Stimulated activated naive CD8-positive, alpha-beta T cell treated with anti-CD3 and anti-CD28 coated beads, Interleukin-15, Interleukin-2, amounts not matched to agents 100 U/mL and 50 U/mL, for 24 hours (primary cell): ENCODE measurements around the gene CATSPERZ.
"Not testable (repeated sequence)": the region's sequence is repeated elsewhere in the genome, so short reads cannot be mapped to it uniquely, and the experiment has no call there.

Experiments
- ATAC-seq: fragments of 150-1000 bp; cut with Tn5 transposase; one replicate; pipeline ENCODE4 v1.10.0; 2021
- DNase-seq: peaks from one replicate; pipeline ENCODE4 v3.0.0; 2021

Gene CATSPERZ

DNA sequence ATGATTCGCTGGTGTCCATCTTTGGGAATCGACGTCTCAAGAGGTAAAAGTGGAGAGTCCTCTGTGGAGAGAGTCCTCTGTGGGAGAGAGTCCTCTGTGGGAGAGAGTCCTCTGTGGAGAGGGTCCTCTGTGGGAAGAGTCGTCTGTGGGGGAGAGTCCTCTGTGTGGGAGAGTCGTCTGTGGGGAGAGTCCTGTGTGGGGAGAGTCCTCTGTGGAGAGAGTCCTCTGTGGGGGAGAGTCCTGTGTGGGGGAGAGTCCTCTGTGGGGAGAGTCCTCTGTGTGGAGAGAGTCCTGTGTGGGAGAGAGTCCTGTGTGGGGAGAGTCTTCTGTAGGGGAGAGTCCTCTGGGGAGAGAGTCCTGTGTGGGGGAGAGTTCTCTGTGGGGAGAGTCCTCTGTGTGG is 20.9 kb downstream of the CATSPERZ start:
- DNase-seq (no peak), ATAC-seq (no peak)

- DNase-seq: no peak
- ATAC-seq: no peak
Observed at GRCh38 chr11:64321533-64321932, 21.4 kb downstream of the CATSPERZ start.

DNA sequence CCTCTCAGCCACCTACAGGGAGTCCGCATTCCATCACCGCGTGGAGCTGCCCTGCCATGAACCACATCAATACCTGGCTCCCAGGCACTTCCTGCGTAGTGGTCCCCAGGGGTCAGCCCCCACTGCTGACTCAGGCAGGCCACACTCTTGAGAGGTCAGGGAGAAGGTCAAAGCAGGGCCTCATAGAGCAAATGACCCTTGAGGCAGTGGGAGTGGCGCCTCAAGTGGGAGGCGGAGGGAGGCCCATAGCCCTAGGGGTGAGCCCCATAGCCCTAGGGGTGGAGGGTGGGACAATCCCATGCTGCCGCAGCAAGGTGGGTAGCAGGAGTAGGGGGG is 22.7 kb downstream of the CATSPERZ start:
- no peak for ATAC-seq
- no peak for DNase-seq

- DNase-seq: no peak
- ATAC-seq: no peak
Observed at GRCh38 chr11:64323373-64323772, 23.2 kb downstream of the CATSPERZ start.

GRCh38 chr11:64323984-64324383 is 23.8 kb downstream of the CATSPERZ start:
- ATAC-seq: not testable (repeated sequence)

DNA sequence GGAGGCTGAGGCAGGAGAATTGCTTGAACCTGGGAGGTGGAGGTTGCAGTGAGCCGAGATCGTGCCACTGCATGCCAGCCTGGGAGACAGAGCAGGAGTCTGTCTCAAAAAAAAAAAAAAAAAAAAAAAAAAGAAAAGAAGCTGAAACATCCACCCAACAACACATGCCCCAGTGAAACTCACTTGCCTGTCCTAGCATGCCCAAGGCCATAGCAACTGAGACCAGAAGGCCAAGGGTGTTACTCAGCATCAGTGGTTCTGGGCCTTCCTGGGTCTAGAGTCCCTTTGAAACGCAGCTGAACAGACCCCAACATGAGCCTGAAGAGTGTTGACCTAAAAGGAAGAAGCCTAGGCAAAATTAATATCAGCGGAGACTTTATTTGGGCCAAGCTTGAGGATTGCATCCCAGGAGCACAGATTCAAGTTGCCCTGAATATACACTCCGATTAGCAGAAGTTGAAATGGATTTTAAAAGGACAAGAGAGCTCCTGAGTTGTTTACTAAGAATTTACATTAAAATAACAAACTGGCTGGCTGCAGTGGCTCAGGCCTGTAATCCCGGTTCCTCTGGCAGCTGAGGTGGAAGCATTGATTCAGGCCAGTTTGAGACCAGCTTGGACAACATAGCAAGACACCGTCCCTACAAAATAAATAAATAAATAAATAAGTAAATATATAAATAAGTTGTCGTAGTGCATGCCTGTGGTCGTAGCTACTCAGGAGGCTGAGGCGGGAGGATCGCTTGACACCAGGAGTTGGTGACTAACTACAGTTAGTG is 24.7 kb downstream of the CATSPERZ start:
- ATAC-seq (no peak), DNase-seq (no peak)

More at GRCh38 chr11:64323984-64324383, 23.8 kb downstream of the CATSPERZ start:
- not testable (repeated sequence) for DNase-seq

- ATAC-seq: no peak
- no peak for DNase-seq
Observed at GRCh38 chr11:64327375-64327774, 27.2 kb downstream of the CATSPERZ start.

DNA sequence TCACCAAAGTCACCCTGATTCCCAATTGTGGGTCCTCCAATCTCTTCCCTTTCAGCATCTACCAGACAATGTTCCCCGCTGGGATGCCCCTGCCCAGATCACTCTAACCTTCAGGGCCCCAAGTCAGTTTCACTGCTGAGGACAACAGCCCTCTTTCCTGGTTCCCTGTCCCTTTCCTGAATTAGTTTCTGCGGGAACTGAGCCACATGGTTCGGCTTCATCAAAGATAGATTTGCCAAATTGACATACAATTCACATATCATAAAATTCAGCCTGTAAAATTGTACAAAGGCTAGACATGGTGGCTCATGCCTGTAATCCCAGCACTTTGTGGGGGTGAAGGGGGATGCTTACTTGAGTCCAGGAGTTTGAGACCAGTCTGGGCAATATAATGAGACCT is 27.8 kb downstream of the CATSPERZ start:
- no peak for DNase-seq
- ATAC-seq: no peak

- ATAC-seq: no peak
- no peak for DNase-seq
Observed at GRCh38 chr11:64330888-64331287, 30.7 kb downstream of the CATSPERZ start.

DNA sequence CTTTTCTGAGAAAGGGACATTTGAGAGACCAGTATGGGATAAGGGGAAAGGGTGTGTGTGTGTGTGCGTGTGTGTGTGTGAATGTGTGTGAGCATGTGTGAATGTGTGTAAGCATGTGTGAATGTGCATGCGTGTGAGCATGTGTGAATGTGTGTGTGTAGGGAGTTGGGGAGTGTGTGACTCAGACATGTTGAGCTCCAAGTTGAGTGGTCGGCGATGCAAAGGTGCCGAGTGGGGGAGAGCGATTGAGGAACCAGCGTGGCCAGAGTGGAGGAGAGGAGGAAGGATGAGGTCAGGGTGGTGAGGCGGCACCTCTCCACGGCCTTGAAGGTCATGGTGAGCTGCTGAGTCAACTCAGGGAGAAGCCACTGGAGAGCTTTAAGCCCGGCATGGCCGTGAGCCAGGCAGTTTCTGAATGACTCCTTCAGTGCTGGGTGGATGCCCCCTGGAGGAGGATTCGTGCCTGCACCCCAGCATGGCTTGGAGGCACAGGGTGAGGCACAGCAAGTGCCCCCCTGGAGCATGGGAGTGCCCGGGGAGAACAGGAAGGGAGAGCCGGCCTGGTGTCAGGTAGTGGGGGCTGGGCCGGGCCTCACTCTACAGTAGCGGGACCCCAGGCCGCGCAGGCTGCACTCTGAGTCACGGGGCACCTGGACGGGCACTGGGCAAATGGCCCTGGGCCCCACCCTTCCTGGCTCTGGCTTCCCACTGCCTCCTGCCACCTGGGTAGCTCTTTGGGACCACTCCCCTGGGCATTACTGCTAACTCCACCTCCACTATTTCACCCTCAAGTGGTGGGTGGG is 31.6 kb downstream of the CATSPERZ start:
- DNase-seq (peak; percentile 90), ATAC-seq (peak; percentile 82)

- DNase-seq: no peak
- no peak for ATAC-seq
Observed at GRCh38 chr11:64333556-64333955, 33.4 kb downstream of the CATSPERZ start.

- peak; percentile 62 for DNase-seq
Observed at GRCh38 chr11:64334764-64335735, 34.9 kb downstream of the CATSPERZ start.

DNA sequence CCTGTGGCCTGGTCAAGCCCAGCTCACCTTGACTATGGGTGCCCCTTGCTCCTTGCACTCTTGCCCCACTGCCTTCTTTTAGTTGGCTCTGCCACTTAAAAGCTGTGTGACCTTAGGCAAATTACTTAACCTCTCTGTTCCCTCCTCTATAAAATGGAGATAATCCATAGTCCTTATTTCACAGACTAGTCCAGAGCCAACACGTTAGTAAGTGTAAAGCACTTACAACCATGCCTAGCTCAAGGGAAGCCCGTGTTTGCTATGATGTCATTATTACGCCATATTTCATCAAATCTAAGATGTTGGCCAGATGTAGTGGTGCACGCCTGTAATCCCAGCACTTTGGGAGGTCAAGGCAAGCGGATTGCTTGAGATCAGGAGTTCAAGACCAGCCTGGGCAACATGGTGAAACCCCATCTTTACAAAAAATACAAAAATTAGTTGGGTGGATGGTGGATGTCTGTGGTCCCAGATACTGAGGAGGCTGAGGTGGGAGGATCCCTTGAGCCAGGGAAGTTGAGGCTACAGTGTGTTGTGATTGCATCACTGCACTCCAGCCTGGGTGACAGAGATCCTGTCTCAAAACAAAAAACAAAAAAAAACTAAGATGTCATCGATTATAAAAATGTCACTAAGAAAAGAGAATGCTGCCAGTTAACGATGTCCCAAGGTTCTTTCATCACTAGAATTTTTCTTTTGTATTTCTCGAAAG is 37.5 kb downstream of the CATSPERZ start:
- DNase-seq: no peak
- ATAC-seq: no peak

More at GRCh38 chr11:64334764-64335735, 34.9 kb downstream of the CATSPERZ start:
- peak; percentile 80 for ATAC-seq

- no peak for DNase-seq
- ATAC-seq: no peak
Observed at GRCh38 chr11:64338716-64339115, 38.6 kb downstream of the CATSPERZ start.

DNA sequence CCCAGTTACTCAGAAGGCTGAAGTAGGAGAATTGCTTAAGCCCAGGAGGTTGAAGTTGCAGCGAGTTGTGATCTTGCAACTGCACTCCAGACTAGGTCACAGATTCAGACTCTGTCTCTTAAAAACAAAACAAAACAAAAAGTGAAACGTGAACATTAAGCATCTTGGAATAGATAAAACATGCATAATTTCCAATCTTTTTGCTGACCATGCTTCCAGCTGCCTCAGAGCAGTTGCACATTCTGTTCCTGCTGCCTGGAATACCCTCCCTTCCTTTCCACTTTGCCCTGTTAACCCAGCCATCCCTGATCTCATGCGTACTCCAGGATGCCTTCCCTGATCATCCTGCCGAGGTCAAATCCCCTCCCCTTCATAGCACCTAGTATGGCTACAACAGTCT is 39.1 kb downstream of the CATSPERZ start:
- ATAC-seq (no peak), DNase-seq (no peak)

- ATAC-seq (peak; percentile 82), DNase-seq (peak; percentile 89)
Observed at GRCh38 chr11:64339754-64340408, 39.7 kb downstream of the CATSPERZ start, which contains the start of gene CCDC88B. Gene CCDC88B, plus strand, starts transcription at chr11:64340204. Its CDS starts 63 bp downstream, at chr11:64340267.

DNA sequence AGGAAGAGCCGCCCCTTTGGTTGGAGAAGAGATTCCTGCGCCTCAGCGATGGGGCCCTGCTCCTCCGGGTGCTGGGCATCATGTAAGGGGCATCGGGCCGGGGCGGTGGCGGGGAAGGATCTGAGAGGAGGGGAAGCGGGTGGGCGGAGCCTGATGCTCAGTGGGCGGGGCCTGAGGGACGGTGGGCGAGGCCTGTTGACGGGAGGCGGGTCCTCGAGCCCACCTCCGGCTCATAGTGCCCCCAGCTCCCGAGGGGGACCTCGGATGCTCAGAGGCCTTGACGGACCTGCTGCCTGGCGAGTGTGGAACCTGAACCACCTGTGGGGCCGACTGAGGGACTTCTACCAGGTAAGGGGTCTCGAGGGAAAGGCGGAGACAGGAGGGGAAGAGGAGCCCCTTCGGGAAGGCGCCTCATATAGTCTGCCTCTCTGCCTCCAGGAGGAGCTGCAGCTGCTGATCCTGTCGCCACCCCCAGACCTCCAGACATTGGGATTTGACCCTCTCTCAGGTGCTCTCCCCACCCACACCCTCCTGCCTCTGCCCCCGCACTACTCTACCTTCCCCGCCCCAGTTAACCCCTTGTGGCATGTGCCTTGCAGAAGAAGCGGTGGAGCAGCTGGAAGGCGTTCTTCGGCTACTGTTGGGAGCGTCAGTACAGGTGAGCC is 40.6 kb downstream of the CATSPERZ start:
- peak; percentile 53 for ATAC-seq

DNA sequence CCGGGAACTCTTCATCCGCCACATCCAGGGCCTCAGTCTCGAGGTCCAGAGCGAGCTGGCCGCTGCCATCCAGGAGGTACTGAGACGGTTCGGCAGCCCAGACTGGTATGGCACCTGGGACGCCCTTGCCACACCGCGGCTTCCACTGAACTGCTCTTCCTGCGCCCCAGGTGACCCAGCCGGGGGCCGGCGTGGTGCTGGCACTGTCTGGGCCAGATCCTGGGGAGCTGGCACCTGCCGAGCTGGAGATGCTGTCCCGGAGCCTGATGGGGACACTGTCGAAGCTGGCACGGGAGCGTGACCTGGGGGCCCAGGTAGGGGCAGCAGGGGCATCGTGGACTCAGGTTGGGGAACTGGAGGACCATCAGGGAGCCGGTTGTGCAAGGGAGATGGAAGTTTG is 41.3 kb downstream of the CATSPERZ start:
- no peak for DNase-seq
- no peak for ATAC-seq

More for the DNA sequence above, 40.6 kb downstream of the CATSPERZ start:
- peak; percentile 93 for DNase-seq

DNA sequence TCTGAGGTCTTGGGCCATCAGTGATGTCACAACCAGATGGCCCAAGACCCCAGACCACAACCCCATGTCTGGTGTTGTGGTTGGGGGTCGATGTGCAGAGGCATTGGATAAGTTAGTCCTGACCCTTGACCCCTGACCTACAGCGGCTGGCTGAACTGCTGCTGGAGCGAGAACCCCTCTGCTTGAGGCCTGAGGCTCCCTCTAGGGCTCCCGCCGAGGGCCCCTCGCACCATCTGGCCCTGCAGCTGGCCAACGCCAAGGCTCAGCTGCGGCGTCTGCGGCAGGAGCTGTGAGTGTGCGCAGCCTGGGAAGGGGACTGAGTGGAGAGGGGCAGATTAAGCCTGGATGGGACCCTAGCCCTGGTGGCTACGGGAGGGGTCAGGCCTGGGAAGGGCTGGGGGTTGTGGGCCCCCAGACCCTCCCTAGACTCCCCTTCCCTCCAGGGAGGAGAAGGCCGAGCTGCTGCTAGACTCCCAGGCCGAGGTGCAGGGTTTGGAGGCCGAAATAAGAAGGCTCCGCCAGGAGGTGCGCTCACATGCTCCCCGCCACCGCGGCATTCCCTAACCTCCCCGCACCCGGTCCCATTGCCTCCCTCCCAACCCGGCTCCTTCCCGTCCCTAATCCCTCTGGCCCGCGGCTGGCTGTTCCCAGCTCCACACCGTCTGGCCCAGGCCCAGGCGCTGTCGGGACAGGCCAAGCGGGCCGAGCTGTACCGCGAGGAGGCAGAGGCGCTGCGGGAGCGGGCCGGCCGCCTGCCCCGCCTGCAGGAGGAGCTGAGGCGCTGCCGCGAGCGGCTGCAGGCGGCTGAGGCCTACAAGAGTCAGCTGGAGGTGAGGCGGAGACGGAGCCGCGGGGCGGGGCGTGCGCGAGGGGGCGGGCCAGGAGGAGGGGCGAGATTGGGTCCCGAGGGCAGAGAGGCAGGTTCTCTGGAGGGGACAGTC is 42.0 kb downstream of the CATSPERZ start:
- peak; percentile 73 for ATAC-seq

More for the DNA sequence above, 42.0 kb downstream of the CATSPERZ start:
- DNase-seq: peak; percentile 92
